HPDE6-E6E7 (cell line): ENCODE measurements around the gene PRKCG.
A peak's percentile ranks its signal among the peaks of the same experiment; 100 is the strongest.

ENCODE experiments used
- DNase-seq: peaks from one replicate; pipeline ENCODE4 v3.0.0; 2011; ENCODE audit warnings: missing footprints; ENCODE audit errors: extremely low spot score

PRKCG gene

DNA sequence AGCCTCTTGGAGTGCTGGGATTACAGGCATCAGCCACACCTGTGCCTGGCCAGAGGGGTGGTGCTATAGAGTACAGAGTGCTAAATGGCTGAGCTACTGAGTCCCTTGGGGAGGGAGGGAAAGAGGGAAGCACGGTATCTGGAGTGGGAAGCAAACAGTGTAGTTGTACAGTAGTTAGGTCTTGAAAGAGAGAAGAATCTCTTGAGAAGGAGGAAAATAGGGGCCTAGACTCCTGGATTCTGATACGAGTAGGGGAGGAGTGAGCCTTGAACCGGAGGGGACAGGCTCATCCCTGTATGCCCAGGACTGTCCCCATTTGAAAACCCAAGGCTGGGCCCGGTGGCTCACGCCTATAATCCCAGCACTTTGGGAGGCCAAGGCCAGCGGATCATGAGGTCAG lies 9.2 kb upstream of the PRKCG start:
- no peak for DNase-seq

DNA sequence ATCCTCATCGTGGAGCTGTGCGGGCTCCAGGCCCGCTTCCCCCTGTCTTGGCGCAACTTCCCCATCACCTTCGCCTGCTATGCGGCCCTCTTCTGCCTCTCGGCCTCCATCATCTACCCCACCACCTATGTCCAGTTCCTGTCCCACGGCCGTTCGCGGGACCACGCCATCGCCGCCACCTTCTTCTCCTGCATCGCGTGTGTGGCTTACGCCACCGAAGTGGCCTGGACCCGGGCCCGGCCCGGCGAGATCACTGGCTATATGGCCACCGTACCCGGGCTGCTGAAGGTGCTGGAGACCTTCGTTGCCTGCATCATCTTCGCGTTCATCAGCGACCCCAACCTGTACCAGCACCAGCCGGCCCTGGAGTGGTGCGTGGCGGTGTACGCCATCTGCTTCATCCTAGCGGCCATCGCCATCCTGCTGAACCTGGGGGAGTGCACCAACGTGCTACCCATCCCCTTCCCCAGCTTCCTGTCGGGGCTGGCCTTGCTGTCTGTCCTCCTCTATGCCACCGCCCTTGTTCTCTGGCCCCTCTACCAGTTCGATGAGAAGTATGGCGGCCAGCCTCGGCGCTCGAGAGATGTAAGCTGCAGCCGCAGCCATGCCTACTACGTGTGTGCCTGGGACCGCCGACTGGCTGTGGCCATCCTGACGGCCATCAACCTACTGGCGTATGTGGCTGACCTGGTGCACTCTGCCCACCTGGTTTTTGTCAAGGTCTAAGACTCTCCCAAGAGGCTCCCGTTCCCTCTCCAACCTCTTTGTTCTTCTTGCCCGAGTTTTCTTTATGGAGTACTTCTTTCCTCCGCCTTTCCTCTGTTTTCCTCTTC lies 8.0 kb upstream of the PRKCG start:
- DNase-seq, result no peak

- DNase-seq, result no peak
These were observed 7.4 kb upstream of the PRKCG start for GRCh38 chr19:53874606-53874990.

- no peak for DNase-seq
These were observed 6.2 kb upstream of the PRKCG start for GRCh38 chr19:53875602-53876325.

GRCh38 chr19:53876651-53877224 lies 5.3 kb upstream of the PRKCG start:
- DNase-seq, result no peak

GRCh38 chr19:53877361-53877766 lies 4.6 kb upstream of the PRKCG start:
- DNase-seq, result no peak

DNA sequence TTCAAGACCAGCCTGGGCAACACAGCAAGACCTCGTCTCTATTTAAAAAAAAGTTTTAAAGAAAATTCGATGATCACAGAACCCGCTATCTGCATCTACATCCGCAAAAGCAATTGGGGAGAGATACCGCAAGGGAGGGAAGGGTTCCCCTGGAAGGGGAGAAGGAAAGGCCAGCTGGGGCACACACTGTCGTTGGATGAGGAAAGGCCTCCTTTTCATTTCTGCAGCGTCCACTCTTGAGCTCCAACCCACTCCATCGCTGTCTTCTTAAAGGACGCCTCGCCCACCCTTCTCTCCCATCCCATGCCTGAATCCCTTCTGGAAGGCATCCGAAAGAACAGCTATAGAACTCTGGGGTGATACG lies 3.2 kb upstream of the PRKCG start:
- DNase-seq, result no peak

DNA sequence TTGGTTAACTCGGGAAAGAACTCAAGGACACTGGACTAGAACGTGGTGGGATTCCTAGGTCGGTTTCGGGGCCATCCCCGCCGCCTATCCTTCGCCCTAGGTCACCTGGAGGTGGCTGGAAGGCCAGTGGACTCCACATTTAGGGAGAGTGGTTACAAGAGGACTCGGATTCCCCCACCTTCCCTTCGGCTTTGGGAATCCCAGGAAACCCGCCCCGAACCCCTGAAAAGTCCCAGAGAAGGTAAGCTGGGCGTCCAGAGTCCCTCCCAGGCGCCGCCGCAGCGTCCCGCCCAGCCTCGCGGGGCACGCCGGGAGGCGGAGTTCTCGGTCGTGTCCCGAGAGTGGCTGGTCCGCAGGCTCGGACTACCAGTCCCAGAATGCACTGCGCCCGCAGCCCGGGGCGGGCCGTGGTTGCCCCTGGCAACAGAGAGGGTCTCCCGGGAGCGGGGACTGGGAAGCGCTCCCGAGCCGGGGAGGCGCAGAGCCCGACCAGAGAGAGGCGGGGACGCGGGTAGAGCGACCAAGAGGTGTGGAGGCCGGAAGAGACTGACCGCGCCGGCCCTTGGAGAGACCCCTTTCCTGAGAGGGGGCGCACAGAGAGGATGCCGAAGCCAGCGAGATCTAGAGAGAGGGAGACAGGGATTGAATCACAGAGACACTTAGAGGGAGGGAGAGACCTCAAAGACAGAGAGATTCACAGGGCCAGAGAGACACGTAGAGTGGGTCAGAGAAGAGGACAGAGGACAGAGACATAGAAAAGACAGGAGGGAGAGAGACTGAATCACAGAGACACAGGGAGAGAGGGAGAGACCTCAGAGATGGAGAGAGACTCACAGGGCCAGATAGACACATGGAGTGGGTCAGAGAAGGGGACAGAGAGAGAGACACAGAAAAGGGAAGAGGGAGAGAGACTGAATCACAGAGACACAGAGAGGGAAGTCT lies 2.6 kb upstream of the PRKCG start:
- peak; percentile 87 for DNase-seq

- no peak for DNase-seq
These were observed 1.1 kb upstream of the PRKCG start for GRCh38 chr19:53880711-53881481.

DNA sequence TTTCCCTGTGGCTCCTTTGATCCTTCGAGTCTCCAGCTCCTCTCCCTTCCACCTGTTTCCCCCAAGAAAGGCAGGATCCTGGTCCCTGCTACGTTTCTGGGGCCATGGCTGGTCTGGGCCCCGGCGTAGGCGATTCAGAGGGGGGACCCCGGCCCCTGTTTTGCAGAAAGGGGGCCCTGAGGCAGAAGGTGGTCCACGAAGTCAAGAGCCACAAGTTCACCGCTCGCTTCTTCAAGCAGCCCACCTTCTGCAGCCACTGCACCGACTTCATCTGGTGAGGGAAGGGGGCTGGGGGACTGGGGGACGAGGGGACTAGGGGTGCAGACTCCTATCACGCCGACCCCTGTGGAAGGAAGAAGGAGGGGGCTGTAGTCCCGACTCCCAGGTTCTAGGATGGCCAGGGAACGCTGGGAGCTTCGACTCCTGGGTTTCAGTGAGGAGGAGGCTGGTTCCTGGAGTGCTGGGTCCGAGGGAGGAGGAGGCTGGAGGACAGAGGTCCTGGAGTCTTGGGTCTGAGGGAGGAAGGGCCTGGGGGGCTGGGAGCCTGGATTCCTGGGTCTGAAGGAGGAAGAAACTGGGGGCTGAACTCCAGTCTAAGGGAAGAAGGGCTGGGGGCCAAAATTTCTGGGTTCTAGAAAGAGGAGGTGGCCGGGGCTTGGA lies 524 bp downstream of the PRKCG start:
- DNase-seq, result no peak

GRCh38 chr19:53883231-53883661 lies 1.2 kb downstream of the PRKCG start:
- no peak for DNase-seq

DNA sequence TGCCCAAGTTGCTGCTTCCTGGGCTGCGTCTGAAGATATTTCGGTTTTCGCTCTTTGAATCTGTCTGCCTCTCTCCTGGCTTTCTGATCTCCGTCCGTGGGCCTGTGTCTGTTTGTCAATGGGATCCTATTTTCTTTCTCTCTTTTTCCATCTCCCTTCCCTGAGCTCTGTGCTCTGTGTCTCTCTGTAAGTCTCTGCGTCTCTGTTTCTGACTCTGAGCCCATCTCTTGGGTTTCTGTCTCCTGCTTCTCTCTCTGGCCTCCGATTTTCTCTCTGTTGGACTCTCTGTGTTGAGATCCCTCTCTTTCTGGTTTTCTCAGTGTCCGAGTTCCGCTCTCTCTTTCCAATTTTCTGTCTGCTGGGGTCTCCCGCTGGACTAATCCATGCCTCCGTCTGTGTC lies 1.7 kb downstream of the PRKCG start:
- DNase-seq, result no peak

DNA sequence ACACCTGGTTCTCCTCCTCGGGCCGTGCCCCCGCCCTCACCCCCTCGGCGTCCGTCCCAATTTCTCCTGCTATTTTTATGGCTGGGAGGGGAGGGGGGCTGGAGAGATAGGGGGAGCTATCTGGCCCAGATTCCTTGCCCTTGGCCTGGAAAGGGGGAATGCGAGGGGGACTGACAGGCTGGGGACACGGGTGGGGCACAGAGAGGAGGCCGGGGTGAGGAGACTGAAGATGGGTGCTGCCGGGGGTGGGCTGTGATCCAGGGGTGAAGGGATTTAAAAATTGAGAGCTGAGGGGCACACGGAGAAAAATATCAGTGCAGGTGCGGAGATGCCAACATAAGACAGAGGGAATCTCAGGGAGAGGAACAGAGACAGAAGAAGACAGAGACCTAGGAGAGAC lies 2.3 kb downstream of the PRKCG start:
- DNase-seq, result no peak

GRCh38 chr19:53885036-53885435 lies 3.0 kb downstream of the PRKCG start:
- DNase-seq, result no peak

DNA sequence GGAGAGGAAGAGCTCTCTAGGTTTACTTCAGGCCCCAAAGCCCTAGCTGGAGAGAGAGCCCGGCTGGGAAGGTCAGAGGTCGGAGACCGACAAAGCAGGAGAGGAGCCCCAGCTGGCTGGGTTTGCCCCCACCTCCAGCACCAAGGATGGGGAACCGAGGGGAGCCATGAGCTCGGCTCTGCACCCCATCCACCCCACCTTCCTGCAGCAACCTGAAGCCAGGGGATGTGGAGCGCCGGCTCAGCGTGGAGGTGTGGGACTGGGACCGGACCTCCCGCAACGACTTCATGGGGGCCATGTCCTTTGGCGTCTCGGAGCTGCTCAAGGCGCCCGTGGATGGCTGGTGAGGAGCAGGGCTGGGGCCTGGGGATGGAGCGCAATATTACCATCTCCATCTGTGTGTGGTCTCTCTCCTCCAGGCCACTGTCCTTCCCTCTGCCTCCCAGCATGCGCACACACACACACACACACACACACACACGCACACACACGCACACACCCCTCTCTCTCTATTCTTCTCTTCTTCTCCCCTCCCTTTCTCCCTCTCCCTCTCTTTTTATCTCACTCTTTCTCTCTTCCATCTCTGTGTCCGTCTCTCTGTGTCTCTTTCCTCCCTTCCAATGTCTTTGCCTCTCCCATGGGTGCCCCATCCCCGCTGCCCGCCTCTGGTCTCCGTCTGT lies 10.4 kb downstream of the PRKCG start:
- DNase-seq, result no peak

DNA sequence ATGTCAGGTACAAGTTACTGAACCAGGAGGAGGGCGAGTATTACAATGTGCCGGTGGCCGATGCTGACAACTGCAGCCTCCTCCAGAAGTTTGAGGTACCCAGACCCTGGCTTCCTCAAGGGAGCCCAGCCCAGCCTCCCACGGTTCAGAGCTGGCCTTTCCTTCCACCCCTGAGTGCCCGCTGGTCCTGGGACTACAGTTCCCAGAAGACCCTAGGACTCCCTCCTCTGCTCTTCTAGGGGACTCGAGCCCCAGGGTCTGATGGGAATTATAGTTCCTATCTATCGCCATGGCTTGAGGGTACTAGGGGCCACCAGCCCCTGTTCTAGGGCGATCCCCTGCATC lies 11.0 kb downstream of the PRKCG start:
- no peak for DNase-seq

DNA sequence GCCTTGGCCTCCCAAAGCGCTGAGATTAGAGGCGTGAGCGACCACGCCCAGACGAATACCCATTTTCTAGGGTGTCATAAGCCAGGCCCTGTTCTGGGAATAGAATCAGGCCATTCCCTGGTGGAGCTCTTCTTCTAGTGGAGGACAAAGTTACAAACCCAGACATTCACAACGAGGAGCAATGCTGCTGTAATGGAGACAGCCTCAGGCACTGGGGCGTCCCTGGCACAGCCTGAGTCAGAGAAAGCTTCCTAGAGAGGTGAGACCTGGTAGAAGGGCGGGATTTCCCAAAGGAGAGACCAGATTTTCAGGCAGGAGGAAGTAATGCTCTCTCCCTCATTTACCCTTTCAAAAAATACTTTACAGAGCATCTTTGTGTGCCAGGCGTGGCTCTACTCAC lies 12.7 kb downstream of the PRKCG start:
- peak; percentile 71 for DNase-seq

DNA sequence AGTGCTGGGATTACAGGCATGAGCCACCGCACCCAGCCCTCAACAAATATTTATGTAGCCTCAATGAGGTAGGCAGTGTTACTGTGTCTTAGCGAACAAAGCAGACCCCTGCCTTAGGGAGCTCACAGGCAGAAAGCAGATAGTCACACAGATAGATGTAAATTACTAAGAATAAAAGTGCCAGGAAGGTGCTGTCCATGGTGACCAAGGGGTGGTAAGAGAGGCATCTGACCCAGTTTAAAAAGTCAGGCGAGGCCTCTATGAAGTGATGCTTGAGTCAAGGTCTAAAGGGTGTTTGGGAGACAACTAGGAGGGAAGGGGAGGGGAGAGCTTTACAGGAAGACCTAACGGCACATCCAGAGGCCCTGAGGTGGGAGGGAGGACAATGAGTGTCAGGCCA lies 14.7 kb downstream of the PRKCG start:
- DNase-seq, result no peak

- no peak for DNase-seq
These were observed 15.5 kb downstream of the PRKCG start for GRCh38 chr19:53897459-53897858.

GRCh38 chr19:53898166-53898565 lies 16.2 kb downstream of the PRKCG start:
- DNase-seq, result no peak
